Thymus (tissue), 11 donors: Measurements from ENCODE around the gene RND3. TPM values are rescaled to one million over a fixed set of nuclear protein-coding genes. Genes with fewer than 3 reads are reported as not detected.

ENCODE experiments used
- DNase-seq, 9 donors: peaks; one replicate each; pipeline ENCODE4 v3.0.0-alpha.2; 2013; ENCODE audit warnings: low spot score in 9 of 9, low read depth in 6 of 9, missing footprints in 1 of 9
- H3K27ac ChIP-seq, 2 donors: one replicate each; pipeline ENCODE4 v1.5.1; 2013; ENCODE audit warnings: control low read depth in 1 of 2, low read depth in 1 of 2, low read length in 1 of 2, mild to moderate bottlenecking in 1 of 2, moderate library complexity in 1 of 2
- H3K27me3 ChIP-seq, 2 donors: one replicate each; pipeline ENCODE4 v1.5.1; 2013; ENCODE audit warnings: low read length in 1 of 2; ENCODE audit not compliant: control insufficient read depth in 2 of 2, insufficient read depth in 1 of 2
- H3K36me3 ChIP-seq, 2 donors: one replicate each; pipeline ENCODE4 v1.5.1; 2013; ENCODE audit warnings: low read length in 1 of 2, mild to moderate bottlenecking in 1 of 2, moderate library complexity in 1 of 2; ENCODE audit not compliant: control insufficient read depth in 2 of 2, insufficient read depth in 2 of 2
- H3K4me1 ChIP-seq, 2 donors: one replicate each; pipeline ENCODE4 v1.5.1; 2013; ENCODE audit warnings: low read length in 2 of 2; ENCODE audit not compliant: control insufficient read depth in 2 of 2, insufficient read depth in 2 of 2
- H3K4me3 ChIP-seq, 2 donors: one replicate each; pipeline ENCODE4 v1.5.1; 2013; ENCODE audit warnings: low read length in 2 of 2, control low read depth in 1 of 2, mild to moderate bottlenecking in 1 of 2
- H3K9me3 ChIP-seq, 2 donors: one replicate each; pipeline ENCODE4 v1.5.1; 2013; ENCODE audit warnings: low read length in 1 of 2, mild to moderate bottlenecking in 1 of 2; ENCODE audit not compliant: control insufficient read depth in 2 of 2, insufficient read depth in 1 of 2
- WGBS: extraction: QIAGEN DNeasy Blood & Tissue Kit; methylation state at CpG from one replicate; pipeline ENCODE4 v1.1.7; 2013; 5-methylcytosine and 5-hydroxymethylcytosine counted together
- polyA plus RNA-seq: library from polyadenylated mRNA; stranded (reverse); fragments of 200-250 nt; gene quantifications from one replicate; pipeline ENCODE4 v1.2.3, GENCODE V29; 2013
- total RNA-seq: library from RNA; stranded (reverse); fragments of 120-200 nt; gene quantifications from one replicate; pipeline ENCODE4 v1.2.4, GENCODE V29; 2013
- donor health status: healthy.

The RND3 gene
- total and polyA plus RNA-seq, 2 donors: 7.4 to 29.9 TPM

- H3K4me3 ChIP-seq: peak overlapping the region; percentile 29 to 44
- H3K9me3 ChIP-seq: no peaks in the 10 kb centered on the region
- peak in 2 of 9 donors; percentile 8 to 20 for DNase-seq
- peaks cover 31 to 51% of the 10 kb centered on the region in 2 donors for H3K27me3 ChIP-seq
- peak overlapping the region; percentile 71 to 78 for H3K27ac ChIP-seq
- H3K4me1 ChIP-seq: no peaks in the 10 kb centered on the region
- 3% methylated on average over 43 of the region's 43 CpGs for WGBS
- no peaks in the 10 kb centered on the region for H3K36me3 ChIP-seq
Observed at GRCh38 chr2:150485114-150485870, 2.2 kb downstream of the RND3 start.

- Histone ChIP-seq H3K4me1 (no peaks in the 10 kb centered on the region), H3K9me3 (no peaks in the 10 kb centered on the region), H3K27ac (no peak overlapping the region), H3K27me3 (peaks cover 31 to 51% of the 10 kb centered on the region in 2 donors), H3K36me3 (no peaks in the 10 kb centered on the region), H3K4me3 (no peak overlapping the region)
- WGBS: 76% methylated on average over 7 of the region's 7 CpGs
- DNase-seq: no peak
Observed at GRCh38 chr2:150484461-150485021, 2.9 kb downstream of the RND3 start.

GRCh38 chr2:150484006-150484405 is 3.5 kb downstream of the RND3 start:
- no peaks in the 10 kb centered on the region for H3K4me1 ChIP-seq
- no peaks in the 10 kb centered on the region for H3K36me3 ChIP-seq
- no peak overlapping the region for H3K27ac ChIP-seq
- H3K9me3 ChIP-seq: no peaks in the 10 kb centered on the region
- WGBS: 92% methylated on average over 3 of the region's 3 CpGs
- no peak for DNase-seq
- H3K4me3 ChIP-seq: no peak overlapping the region
- H3K27me3 ChIP-seq: peaks cover 31 to 51% of the 10 kb centered on the region in 2 donors

DNA sequence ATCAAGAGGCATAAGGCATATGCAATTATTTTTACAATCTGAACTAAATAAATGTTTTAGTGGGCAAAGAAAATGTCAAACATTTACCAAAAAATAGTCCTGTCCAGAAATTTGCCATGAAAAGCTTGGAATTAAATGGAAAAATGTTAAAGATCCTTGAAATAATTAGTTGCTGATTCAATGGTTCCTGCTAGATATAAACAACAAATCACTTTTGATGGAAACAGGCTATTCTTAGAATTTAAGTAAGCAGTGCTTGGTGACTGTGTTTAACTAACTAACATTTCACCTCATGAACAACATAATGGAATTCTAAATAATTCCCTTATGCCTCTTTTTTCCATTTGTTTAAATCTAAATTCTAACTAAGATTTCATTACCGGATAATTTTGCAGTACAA is 3.9 kb downstream of the RND3 start:
- no peak overlapping the region for H3K27ac ChIP-seq
- H3K9me3 ChIP-seq: no peaks in the 10 kb centered on the region
- 95% methylated on average over 1 of the region's 1 CpG for WGBS
- H3K36me3 ChIP-seq: no peaks in the 10 kb centered on the region
- H3K4me1 ChIP-seq: no peaks in the 10 kb centered on the region
- no peak for DNase-seq
- peaks cover 31 to 46% of the 10 kb centered on the region in 2 donors for H3K27me3 ChIP-seq
- H3K4me3 ChIP-seq: no peak overlapping the region

- no peak for DNase-seq
- H3K4me3 ChIP-seq: no peak overlapping the region
- H3K4me1 ChIP-seq: no peaks in the 10 kb centered on the region
- no peaks in the 10 kb centered on the region for H3K36me3 ChIP-seq
- H3K9me3 ChIP-seq: no peaks in the 10 kb centered on the region
- peaks cover 27 to 39% of the 10 kb centered on the region in 2 donors for H3K27me3 ChIP-seq
- 77% methylated on average over 6 of the region's 6 CpGs for WGBS
- H3K27ac ChIP-seq: no peak overlapping the region
Observed at GRCh38 chr2:150482667-150483400, 4.6 kb downstream of the RND3 start.

GRCh38 chr2:150482111-150482510 is 5.4 kb downstream of the RND3 start:
- no peaks in the 10 kb centered on the region for H3K4me1 ChIP-seq
- no peak overlapping the region for H3K4me3 ChIP-seq
- H3K27ac ChIP-seq: no peak overlapping the region
- no peaks in the 10 kb centered on the region for H3K36me3 ChIP-seq
- peaks cover 23 to 32% of the 10 kb centered on the region in 2 donors for H3K27me3 ChIP-seq
- DNase-seq: no peak
- no peaks in the 10 kb centered on the region for H3K9me3 ChIP-seq

GRCh38 chr2:150480971-150481830 is 6.3 kb downstream of the RND3 start:
- Histone ChIP-seq H3K36me3 (no peaks in the 10 kb centered on the region), H3K4me1 (no peaks in the 10 kb centered on the region), H3K9me3 (no peaks in the 10 kb centered on the region), H3K4me3 (no peak overlapping the region), H3K27ac (no peak overlapping the region), H3K27me3 (peaks cover 14 to 23% of the 10 kb centered on the region in 2 donors)
- no peak for DNase-seq
- 94% methylated on average over 6 of the region's 6 CpGs for WGBS

DNA sequence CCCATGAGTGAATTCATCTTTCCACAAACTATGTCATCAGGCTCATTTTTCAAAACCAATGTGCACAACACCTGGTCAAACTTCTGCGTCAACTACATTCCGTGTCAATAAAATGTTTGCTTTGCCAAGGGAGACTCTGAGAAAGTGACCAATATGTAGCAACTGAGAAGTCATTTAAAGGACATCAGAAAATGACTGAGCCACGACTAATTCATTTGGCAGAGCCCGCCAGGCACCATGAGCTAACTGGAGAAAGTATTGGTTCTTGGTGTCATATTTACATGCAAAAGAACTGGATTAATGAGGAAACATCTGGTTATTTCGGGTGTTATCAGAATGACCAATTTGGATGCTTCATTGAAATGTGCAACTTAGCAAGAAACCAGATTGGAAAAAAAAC is 7.2 kb downstream of the RND3 start:
- H3K4me3 ChIP-seq: no peak overlapping the region
- H3K36me3 ChIP-seq: no peaks in the 10 kb centered on the region
- H3K4me1 ChIP-seq: no peaks in the 10 kb centered on the region
- no peak for DNase-seq
- H3K27ac ChIP-seq: no peak overlapping the region
- WGBS: 94% methylated on average over 5 of the region's 5 CpGs
- peaks cover 4 to 13% of the 10 kb centered on the region in 2 donors for H3K27me3 ChIP-seq
- no peaks in the 10 kb centered on the region for H3K9me3 ChIP-seq
